Activated CD8-positive, alpha-beta memory T cell treated with anti-CD3 and anti-CD28 coated beads for 48 hours (primary cell): ENCODE measurements around the gene MUC13.

ENCODE experiments used
- DNase-seq, 3 experiments: peaks; one replicate each; pipeline ENCODE4 v3.0.0-alpha.2; 2020; ENCODE audit warnings: low read depth in 2 of 3, low spot score in 2 of 3

MUC13 gene

DNA sequence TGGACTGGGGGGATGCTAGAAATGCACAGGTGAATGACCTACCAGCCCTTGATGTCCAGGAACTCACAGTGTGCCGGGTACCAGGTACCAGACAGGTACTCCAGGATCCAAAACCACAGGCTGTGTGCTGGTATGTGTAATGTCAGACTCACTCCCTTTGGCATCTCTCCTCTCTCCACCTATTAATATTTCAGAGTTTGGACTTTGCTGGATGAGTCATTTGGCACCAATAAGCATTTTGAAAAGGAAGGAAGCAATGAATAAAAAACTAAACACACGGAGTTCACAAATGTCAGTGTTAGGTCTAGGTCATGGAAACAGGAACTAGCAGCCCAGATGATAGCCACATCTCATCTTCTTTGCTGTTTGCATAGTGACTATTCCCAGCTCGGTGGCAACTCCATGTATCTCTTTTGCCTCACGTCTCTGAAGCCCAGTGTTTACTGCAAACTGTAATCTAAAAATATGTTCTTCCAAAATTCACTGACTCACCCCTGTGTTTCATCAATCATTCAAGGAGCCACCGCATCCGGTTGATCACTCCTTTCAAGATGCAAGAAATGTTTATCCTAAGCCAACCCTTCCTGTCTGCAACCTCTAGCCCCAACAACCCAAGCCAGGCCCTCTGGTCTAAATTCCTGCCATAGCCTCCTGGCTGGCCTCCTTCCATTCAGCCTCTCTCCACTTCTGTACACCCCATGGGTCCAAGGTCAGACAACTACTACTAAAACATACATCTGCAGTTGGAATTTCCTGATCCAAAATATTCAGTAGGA is 55.8 kb downstream of the MUC13 start:
- no peak for DNase-seq

DNA sequence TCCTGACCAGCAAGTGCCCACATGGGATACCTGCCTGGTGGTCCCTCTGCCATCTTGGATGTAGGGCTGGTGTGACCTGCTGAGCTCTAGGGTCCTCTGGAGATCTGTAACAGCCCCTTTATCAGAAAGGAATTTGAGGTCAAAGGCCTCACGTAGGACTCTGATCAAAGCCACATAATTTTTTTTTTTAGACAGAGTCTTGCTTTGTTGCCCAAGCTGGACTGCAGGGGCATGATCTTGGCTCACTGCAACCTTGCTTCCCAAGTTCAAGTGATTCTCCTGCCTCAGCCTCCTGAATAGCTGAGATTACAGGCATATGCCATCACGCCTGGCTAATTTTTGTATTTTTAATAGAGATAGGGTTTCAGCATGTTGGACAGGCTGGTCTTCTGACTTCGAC is 56.9 kb downstream of the MUC13 start:
- DNase-seq: no peak

DNA sequence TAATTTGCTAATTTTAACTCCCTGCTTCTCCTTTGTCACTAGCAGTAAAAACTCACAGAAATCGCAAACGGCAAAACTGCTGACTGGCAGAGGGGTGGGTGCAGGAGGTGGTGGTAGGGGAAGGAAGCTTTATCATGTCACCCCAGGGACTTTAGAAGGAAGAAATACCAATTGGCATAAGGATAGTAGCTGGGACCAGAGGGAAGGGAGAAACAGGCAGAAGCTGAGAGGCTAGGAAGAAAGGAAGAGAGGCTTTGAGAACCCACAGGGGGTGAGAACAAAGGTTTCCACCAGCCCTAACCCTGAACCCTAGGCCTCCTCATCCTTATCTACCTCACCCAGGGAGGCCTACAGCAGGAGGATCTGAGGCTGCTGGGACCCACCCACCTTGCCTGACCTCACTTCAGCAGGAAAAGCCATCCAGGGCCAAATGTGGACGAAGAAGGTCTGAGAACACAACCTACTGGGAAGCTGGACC is 58.1 kb downstream of the MUC13 start:
- no peak for DNase-seq

DNA sequence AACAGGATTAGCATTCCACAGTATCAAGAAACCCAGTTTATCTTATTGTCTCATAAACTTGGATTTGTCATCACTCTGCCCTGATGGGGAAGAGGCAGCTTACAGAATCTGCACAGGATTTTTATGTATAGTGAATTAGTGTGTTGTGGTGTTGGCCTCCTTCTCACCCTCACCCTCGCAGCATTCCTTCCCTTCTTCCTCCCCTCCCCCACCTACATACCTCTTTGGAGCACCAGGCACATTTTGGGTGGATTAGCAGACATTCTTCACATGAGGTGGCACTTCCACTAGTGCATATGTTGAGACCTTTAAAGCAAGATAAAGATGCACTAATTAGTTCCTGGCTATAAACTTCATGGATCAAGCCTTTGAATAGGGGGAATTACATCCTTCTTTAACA is 61.3 kb downstream of the MUC13 start:
- no peak for DNase-seq

DNA sequence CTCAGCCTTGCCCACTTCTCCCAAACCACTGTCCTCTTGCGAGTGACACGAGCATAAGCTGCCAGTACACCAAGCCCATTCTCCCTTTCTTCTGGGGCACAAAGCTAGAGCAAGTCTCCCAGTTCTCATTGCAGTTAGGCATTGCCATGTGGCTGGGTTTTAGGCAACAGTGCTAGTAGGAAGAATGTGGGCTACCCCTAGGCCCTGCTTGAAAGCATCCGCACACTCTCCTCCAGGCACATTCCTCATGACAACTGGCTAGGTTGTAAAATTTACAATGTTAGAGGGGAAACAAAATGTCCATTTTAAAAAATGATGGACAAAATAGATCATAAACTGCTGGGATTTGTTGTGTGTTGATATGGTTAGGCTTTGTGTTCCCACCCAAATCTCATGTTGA is 67.0 kb downstream of the MUC13 start:
- no peak for DNase-seq

DNA sequence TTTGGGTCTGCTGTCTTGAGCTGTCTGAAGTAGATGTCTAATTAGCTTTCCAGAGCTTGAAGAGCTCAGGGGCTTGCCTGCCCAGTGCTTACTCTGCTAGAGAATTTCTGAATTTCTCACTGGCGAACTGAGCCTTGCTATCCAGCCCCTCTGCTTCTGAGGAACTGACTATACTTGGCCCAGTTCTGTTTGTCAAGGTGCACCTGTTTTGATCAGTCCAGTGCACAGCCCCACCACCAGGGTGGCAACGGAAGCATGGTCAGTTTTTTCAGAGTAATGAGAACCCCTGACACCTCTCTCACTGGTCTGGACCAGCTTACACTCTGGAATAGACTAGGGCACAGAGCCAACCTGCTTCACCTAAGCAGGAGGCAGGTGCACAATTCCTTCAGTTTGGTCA is 72.5 kb downstream of the MUC13 start:
- no peak for DNase-seq

DNA sequence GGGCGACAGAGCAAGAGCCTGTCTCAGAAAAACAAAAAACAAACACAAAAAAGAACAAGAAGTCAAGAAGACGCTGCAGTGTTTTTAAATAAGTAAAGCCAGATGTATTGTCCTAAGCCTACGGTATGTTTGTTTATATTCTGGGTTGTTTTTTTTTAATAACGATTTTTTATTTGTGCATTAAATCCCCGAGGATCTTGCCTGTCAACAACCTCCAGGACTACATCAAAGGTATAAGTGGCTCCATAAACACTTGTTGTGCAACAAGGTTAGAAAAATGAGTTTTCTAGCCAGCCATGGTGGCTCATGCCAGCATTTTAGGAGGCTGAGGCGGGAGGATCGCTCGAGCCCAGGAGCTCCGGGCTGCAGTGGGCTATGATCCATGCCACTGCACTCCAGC is 73.5 kb downstream of the MUC13 start:
- no peak for DNase-seq

DNA sequence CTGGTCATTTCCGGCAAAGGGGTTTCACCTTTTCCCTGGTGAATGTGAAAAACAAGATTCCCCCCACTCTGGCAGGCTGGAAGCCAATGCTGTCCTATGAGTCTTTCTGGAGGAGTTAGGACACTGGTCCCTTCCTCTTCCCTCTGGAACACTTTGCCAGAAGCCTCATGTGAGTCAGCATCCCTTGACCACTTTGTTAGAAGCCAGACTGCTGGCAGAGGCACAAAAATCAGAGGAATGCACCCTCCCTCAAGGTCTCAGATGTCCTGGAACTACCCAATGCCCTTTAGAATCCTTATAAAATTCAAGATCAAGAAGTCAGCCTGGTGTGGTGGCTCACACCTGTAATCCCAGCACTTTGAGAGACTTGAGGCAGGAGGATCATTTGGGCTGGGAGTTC is 74.0 kb downstream of the MUC13 start:
- DNase-seq: no peak

DNA sequence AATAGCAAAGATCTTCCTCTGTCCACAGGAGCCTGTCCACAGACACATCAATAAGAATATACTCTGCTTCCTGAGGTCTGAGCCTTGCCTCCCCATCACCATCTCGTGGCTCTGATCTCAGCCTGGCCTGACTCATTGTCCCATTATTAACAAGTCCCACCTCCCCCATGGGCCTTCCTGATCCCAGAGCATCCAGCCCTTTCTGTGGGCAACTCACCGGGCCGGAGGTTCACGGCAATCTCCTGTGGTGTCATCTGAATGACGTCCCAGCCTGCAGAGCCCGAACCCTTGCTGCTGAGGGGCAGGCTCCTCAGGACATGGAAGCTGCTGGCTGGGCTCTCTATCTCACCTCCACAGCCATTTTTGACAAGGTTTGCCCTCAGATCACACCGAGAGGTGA is 75.5 kb downstream of the MUC13 start:
- DNase-seq: no peak

DNA sequence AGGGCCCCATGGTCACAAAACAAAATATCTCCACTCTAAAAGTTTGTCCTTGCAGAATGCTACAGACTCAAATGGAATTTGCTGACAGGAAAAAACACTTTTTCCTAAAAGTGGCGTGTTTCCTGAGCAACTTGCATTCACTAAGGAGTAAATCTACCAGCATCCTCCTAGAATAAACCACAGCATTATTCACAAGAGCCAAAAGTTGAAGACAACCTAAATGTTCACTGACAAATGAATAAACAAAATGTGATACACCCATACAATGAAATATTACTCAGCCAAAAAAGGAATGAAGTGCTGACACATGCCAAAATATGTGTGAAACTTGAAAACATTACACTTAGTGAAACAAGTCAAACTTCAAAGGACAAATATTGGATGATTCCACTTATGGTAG is 76.3 kb downstream of the MUC13 start:
- DNase-seq: no peak

DNA sequence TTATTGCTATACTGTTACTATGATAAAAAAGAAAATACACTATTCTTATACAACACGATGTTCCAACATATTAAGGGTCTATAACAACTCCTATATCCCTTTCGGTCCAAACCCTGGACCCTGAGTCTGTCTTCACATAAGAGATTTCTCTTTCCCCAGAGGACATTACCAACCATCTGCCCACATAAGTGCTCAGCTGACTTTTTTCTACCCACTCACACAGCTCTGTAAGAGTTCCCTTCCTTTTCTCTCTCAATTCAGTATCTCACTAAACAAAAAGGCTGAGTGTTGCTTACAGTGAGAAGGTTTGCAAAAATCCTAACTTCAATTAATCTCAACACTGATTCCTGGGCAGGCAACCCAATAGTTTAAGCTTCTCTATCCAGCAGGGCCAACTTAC is 77.9 kb downstream of the MUC13 start:
- DNase-seq: no peak
